HG03025 (cell line): ENCODE measurements around the gene GATAD2A.

Experiments used
- ATAC-seq: cut with Tn5 transposase; IDR thresholded peaks from one replicate; pipeline ENCODE4 v1.9.1; 2021; ENCODE audit warnings: mild to moderate bottlenecking, moderate library complexity; ENCODE audit not compliant: unreplicated experiment, low FRiP score

GATAD2A gene

GRCh38 chr19:19527674-19528625 is 122.5 kb downstream of the GATAD2A start:
- ATAC-seq, result no peak

GRCh38 chr19:19528721-19529490 is 123.4 kb downstream of the GATAD2A start, which contains the start of gene YJEFN3:
YJEFN3 (plus strand) TSS chr19:19528911; CDS start chr19:19528933, 22 bp downstream.
- ATAC-seq, result no peak

- no peak for ATAC-seq
Observed at GRCh38 chr19:19529783-19530422, 124.4 kb downstream of the GATAD2A start.

GRCh38 chr19:19530423-19530804 is 124.9 kb downstream of the GATAD2A start:
- ATAC-seq, result no peak

- ATAC-seq, result no peak
Observed at GRCh38 chr19:19530889-19531288, 125.4 kb downstream of the GATAD2A start.

GRCh38 chr19:19531951-19532805 is 126.7 kb downstream of the GATAD2A start:
- ATAC-seq, result no peak

GRCh38 chr19:19532806-19533701 is 127.6 kb downstream of the GATAD2A start:
- ATAC-seq, result no peak

GRCh38 chr19:19533841-19534240 is 128.4 kb downstream of the GATAD2A start:
- no peak for ATAC-seq

- ATAC-seq, result no peak
Observed at GRCh38 chr19:19534556-19535265, 129.2 kb downstream of the GATAD2A start.

- no peak for ATAC-seq
Observed at GRCh38 chr19:19535311-19536191, 130.1 kb downstream of the GATAD2A start.

- no peak for ATAC-seq
Observed at GRCh38 chr19:19537075-19538048, 131.9 kb downstream of the GATAD2A start.

GRCh38 chr19:19538061-19538784 is 132.7 kb downstream of the GATAD2A start, which contains the start of gene CILP2:
CILP2 (plus strand) TSS chr19:19538265; CDS start chr19:19538350, 85 bp downstream.
- ATAC-seq, result no peak

GRCh38 chr19:19538785-19539166 is 133.3 kb downstream of the GATAD2A start:
- no peak for ATAC-seq

- no peak for ATAC-seq
Observed at GRCh38 chr19:19539698-19540063, 134.2 kb downstream of the GATAD2A start.

- no peak for ATAC-seq
Observed at GRCh38 chr19:19540064-19540714, 134.7 kb downstream of the GATAD2A start.
